ENCODE results near the gene HNF4A. TPM values are rescaled to one million over a fixed set of nuclear protein-coding genes. Genes with fewer than 3 reads are reported as not detected.
"Not testable (repeated sequence)": the region's sequence is repeated elsewhere in the genome, so short reads cannot be mapped to it uniquely, and the experiment has no call there.

HNF4A gene
- polyA plus RNA-seq, 1 of the 3 experiments (the other 2 are of a cell fraction), result not detected

DNA sequence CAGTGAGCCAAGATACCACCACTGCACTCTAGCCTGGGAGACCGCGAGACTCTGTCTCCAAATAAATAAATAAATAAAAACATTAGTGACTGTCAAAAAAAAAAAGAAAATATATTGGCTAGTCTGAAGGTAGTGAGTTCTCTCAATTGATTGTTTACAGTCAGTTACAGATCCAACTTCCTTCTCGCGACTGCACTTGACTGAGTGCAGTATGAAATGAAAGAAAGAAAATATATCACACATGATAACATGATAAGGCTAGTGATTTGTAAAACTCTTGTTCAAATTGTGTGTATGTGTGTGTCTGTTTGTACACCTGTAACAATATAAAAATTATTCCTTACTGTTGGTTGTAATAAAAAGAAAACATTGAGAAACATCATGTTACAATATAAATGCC, 10.8 kb upstream of the HNF4A start:
- CTCF ChIA-PET, result no interaction called here
- DNase-seq, result no peak
- H2AFZ ChIP-seq (ENCODE audit: low read depth), result no peak overlapping the region
- H4K20me1 ChIP-seq (ENCODE audit: insufficient read depth), result no peaks in the 10 kb centered on the region
- H3K4me1 ChIP-seq (ENCODE audit: control insufficient read depth in 1 of 2, insufficient read depth in 2 of 2, low read depth in 1 of 2, low read length in 1 of 2), result no peaks in the 10 kb centered on the region
- H3K36me3 ChIP-seq (replicated peaks in 1 of 2; ENCODE audit: control insufficient read depth in 1 of 2, insufficient read depth in 2 of 2, low read length in 1 of 2), result no peaks in the 10 kb centered on the region
- no peak overlapping the region for H3K27ac ChIP-seq (ENCODE audit: low read depth in 2 of 2, low read length in 1 of 2)
- no peak overlapping the region for H3K9ac ChIP-seq
- 95% methylated on average over 4 of the region's 4 CpGs for WGBS (ENCODE audit: low lambda C conversion rate)
- POLR2A ChIA-PET, result no interaction called here
- no peaks in the 10 kb centered on the region for H3F3A ChIP-seq (replicated peaks; ENCODE audit: insufficient read depth)
- H3K4me3 ChIP-seq (ENCODE audit: low read depth in 2 of 2, low read length in 1 of 2), result no peak overlapping the region
- no peaks in the 10 kb centered on the region for H3K9me2 ChIP-seq
- no peak overlapping the region for H3K4me2 ChIP-seq
- H3K9me3 ChIP-seq, result no peaks in the 10 kb centered on the region
- TF ChIP-seq, protein P1, sequence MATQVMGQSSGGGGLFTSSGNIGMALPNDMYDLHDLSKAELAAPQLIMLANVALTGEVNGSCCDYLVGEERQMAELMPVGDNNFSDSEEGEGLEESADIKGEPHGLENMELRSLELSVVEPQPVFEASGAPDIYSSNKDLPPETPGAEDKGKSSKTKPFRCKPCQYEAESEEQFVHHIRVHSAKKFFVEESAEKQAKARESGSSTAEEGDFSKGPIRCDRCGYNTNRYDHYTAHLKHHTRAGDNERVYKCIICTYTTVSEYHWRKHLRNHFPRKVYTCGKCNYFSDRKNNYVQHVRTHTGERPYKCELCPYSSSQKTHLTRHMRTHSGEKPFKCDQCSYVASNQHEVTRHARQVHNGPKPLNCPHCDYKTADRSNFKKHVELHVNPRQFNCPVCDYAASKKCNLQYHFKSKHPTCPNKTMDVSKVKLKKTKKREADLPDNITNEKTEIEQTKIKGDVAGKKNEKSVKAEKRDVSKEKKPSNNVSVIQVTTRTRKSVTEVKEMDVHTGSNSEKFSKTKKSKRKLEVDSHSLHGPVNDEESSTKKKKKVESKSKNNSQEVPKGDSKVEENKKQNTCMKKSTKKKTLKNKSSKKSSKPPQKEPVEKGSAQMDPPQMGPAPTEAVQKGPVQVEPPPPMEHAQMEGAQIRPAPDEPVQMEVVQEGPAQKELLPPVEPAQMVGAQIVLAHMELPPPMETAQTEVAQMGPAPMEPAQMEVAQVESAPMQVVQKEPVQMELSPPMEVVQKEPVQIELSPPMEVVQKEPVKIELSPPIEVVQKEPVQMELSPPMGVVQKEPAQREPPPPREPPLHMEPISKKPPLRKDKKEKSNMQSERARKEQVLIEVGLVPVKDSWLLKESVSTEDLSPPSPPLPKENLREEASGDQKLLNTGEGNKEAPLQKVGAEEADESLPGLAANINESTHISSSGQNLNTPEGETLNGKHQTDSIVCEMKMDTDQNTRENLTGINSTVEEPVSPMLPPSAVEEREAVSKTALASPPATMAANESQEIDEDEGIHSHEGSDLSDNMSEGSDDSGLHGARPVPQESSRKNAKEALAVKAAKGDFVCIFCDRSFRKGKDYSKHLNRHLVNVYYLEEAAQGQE (IDR thresholded peaks at IDR 0.05; ENCODE audit: low read depth, low read length), result no peak
- H3K79me2 ChIP-seq (ENCODE audit: insufficient read depth), result no peaks in the 10 kb centered on the region
- H3K27me3 ChIP-seq (ENCODE audit: insufficient read depth), result no peaks in the 10 kb centered on the region

DNA sequence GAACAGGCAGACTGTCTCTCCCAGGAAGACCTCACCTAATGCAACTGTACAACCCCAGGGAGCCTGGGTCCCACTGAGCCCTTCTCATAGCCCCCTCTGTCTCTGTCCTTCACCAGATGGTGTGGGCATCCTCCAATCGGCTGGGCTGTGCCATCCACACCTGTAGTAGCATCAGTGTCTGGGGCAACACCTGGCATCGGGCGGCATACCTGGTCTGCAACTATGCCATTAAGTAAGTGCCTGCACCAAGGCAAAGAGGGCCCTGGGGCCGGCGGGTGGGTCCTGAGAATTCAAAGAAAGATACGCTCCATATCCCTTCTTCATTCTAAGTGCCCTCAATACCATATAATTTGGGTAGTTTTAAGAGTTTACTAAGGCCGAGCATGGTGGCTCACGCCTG, 10.4 kb upstream of the HNF4A start:
- ChIA-PET POLR2A (interaction anchor here (0.7 kb wide), 1 partner anchor 133 kb away, joined by 4 read pairs; no protein-coding TSS in a partner anchor), CTCF (no interaction called here)
- Histone ChIP-seq H3K9me3 (no peaks in the 10 kb centered on the region), H3K9ac (no peak overlapping the region), H4K20me1 (ENCODE audit: insufficient read depth) (no peaks in the 10 kb centered on the region), H3K27me3 (ENCODE audit: insufficient read depth) (no peaks in the 10 kb centered on the region), H3K9me2 (no peaks in the 10 kb centered on the region), H2AFZ (ENCODE audit: low read depth) (no peak overlapping the region), H3K79me2 (ENCODE audit: insufficient read depth) (no peaks in the 10 kb centered on the region), H3K4me3 (ENCODE audit: low read depth in 2 of 2, low read length in 1 of 2) (no peak overlapping the region), H3K27ac (ENCODE audit: low read depth in 2 of 2, low read length in 1 of 2) (no peak overlapping the region), H3K4me2 (no peak overlapping the region), H3K36me3 (replicated peaks in 1 of 2; ENCODE audit: control insufficient read depth in 1 of 2, insufficient read depth in 2 of 2, low read length in 1 of 2) (no peaks in the 10 kb centered on the region), H3F3A (replicated peaks; ENCODE audit: insufficient read depth) (no peaks in the 10 kb centered on the region), H3K4me1 (ENCODE audit: control insufficient read depth in 1 of 2, insufficient read depth in 2 of 2, low read depth in 1 of 2, low read length in 1 of 2) (no peaks in the 10 kb centered on the region)
- no peak for DNase-seq
- WGBS (ENCODE audit: low lambda C conversion rate), result 78% methylated on average over 7 of the region's 8 CpGs
- TF ChIP-seq MXI1 (IDR thresholded peaks at IDR 0.05; ENCODE audit: low read depth, low read length) (no peak), RFX5 (IDR thresholded peaks at IDR 0.05; ENCODE audit: low read length) (no peak), TCF12 (IDR thresholded peaks at IDR 0.05) (no peak), POLR2AphosphoS5 (IDR thresholded peaks at IDR 0.05; ENCODE audit: low read depth, low read length) (no peak), FOXM1 (IDR thresholded peaks at IDR 0.05; ENCODE audit: low read depth) (no peak)
- TF ChIP-seq, protein P2, sequence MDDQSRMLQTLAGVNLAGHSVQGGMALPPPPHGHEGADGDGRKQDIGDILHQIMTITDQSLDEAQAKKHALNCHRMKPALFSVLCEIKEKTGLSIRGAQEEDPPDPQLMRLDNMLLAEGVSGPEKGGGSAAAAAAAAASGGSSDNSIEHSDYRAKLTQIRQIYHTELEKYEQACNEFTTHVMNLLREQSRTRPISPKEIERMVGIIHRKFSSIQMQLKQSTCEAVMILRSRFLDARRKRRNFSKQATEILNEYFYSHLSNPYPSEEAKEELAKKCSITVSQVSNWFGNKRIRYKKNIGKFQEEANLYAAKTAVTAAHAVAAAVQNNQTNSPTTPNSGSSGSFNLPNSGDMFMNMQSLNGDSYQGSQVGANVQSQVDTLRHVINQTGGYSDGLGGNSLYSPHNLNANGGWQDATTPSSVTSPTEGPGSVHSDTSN (IDR thresholded peaks at IDR 0.05), result no peak
- TF ChIP-seq, protein P1 (IDR thresholded peaks at IDR 0.05; ENCODE audit: low read depth, low read length), result no peak

DNA sequence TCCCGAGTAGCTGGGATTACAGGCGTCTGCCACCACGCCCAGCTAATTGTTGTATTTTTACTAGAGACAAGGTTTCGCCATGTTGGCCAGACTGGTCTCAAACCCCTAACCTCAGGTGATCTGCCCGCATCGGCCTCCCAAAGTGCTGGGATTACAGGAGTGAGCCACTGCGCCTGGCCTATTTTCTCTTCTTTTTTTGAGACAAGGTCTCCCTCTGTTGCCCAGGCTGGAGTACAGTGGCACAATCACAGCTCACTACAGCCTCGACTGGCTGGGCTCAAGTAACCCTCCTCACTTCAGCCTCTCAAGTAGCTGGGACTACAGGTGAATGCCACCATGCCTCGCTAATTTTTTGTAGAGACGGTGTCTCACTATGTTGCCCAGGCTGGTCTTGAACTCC, 9.6 kb upstream of the HNF4A start:
- H2AFZ ChIP-seq (ENCODE audit: low read depth); H3K4me3 ChIP-seq (ENCODE audit: low read depth in 2 of 2, low read length in 1 of 2); H3K4me2 ChIP-seq; DNase-seq; H3K36me3 ChIP-seq (replicated peaks in 1 of 2; ENCODE audit: control insufficient read depth in 1 of 2, insufficient read depth in 2 of 2, low read length in 1 of 2); H3K9ac ChIP-seq; H4K20me1 ChIP-seq (ENCODE audit: insufficient read depth); H3K9me3 ChIP-seq; CTCF ChIA-PET; H3K4me1 ChIP-seq (ENCODE audit: control insufficient read depth in 1 of 2, insufficient read depth in 2 of 2, low read depth in 1 of 2, low read length in 1 of 2); H3F3A ChIP-seq (replicated peaks; ENCODE audit: insufficient read depth); H3K79me2 ChIP-seq (ENCODE audit: insufficient read depth); H3K27me3 ChIP-seq (ENCODE audit: insufficient read depth); H3K9me2 ChIP-seq; POLR2A ChIA-PET; H3K27ac ChIP-seq (ENCODE audit: low read depth in 2 of 2, low read length in 1 of 2): not testable (repeated sequence)
- WGBS (ENCODE audit: low lambda C conversion rate), result 63% methylated on average over 10 of the region's 10 CpGs
